ENCODE measurements around the gene PNO1.
"Not testable (repeated sequence)": the region's sequence is repeated elsewhere in the genome, so short reads cannot be mapped to it uniquely, and the experiment has no call there.

The PNO1 gene

GRCh38 chr2:68172990-68173700, 15.5 kb downstream of the PNO1 start:
- H3K27me3 ChIP-seq (ENCODE audit: insufficient read depth, low read depth), result no peaks in the 10 kb centered on the region
- peaks cover 4% of the 10 kb centered on the region; the same call in 1 of the 2 replicates for H3K79me2 ChIP-seq (ENCODE audit: insufficient read depth, low read depth)
- H3K36me3 ChIP-seq (ENCODE audit: insufficient read depth), result peaks cover 17% of the 10 kb centered on the region; the same call in 1 of the 2 replicates
- no peaks in the 10 kb centered on the region for H4K20me1 ChIP-seq (ENCODE audit: insufficient read depth)
- H2AFZ ChIP-seq (ENCODE audit: low read depth), result no peak overlapping the region
- no peak for TF ChIP-seq CTCF (conservative IDR thresholded peaks at IDR 0.05; ENCODE audit: low read depth, low read length)
- no peaks in the 10 kb centered on the region for H3K4me1 ChIP-seq (ENCODE audit: low read depth, poor library complexity, severe bottlenecking)
- no peak overlapping the region for H3K27ac ChIP-seq
- no peak overlapping the region for H3K4me3 ChIP-seq (IDR thresholded peaks at IDR 0.05; ENCODE audit: insufficient read depth, low read depth, low read length)
- H3K9ac ChIP-seq, result no peak overlapping the region
- no peak overlapping the region for H3K4me2 ChIP-seq

- not testable (repeated sequence) for H3K4me3 ChIP-seq (IDR thresholded peaks at IDR 0.05; ENCODE audit: insufficient read depth, low read depth, low read length); H4K20me1 ChIP-seq (ENCODE audit: insufficient read depth); H3K79me2 ChIP-seq (ENCODE audit: insufficient read depth, low read depth); H3K27me3 ChIP-seq (ENCODE audit: insufficient read depth, low read depth); H3K4me1 ChIP-seq (ENCODE audit: low read depth, poor library complexity, severe bottlenecking); H3K27ac ChIP-seq; H2AFZ ChIP-seq (ENCODE audit: low read depth); H3K9ac ChIP-seq; H3K4me2 ChIP-seq
- peaks cover 17% of the 10 kb centered on the region; the same call in 1 of the 2 replicates for H3K36me3 ChIP-seq (ENCODE audit: insufficient read depth)
Observed at GRCh38 chr2:68175210-68175609, 17.5 kb downstream of the PNO1 start.

GRCh38 chr2:68176657-68177056, 19.0 kb downstream of the PNO1 start:
- no peak overlapping the region for H3K4me3 ChIP-seq (IDR thresholded peaks at IDR 0.05; ENCODE audit: insufficient read depth, low read depth, low read length)
- H3K79me2 ChIP-seq (ENCODE audit: insufficient read depth, low read depth), result no peaks in the 10 kb centered on the region; the same call in 1 of the 2 replicates
- no peak overlapping the region for H3K4me2 ChIP-seq
- H3K27ac ChIP-seq, result no peak overlapping the region
- no peak overlapping the region for H3K9ac ChIP-seq
- no peaks in the 10 kb centered on the region for H3K4me1 ChIP-seq (ENCODE audit: low read depth, poor library complexity, severe bottlenecking)
- H3K27me3 ChIP-seq (ENCODE audit: insufficient read depth, low read depth), result no peaks in the 10 kb centered on the region
- H3K36me3 ChIP-seq (ENCODE audit: insufficient read depth), result peaks cover 15% of the 10 kb centered on the region; the same call in 1 of the 2 replicates
- TF ChIP-seq CTCF (conservative IDR thresholded peaks at IDR 0.05; ENCODE audit: low read depth, low read length), result no peak
- H2AFZ ChIP-seq (ENCODE audit: low read depth), result no peak overlapping the region
- peaks cover 5% of the 10 kb centered on the region; the same call in 1 of the 2 replicates for H4K20me1 ChIP-seq (ENCODE audit: insufficient read depth)

- Histone ChIP-seq H3K4me3 (IDR thresholded peaks at IDR 0.05; ENCODE audit: insufficient read depth, low read depth, low read length) (no peak overlapping the region), H3K79me2 (ENCODE audit: insufficient read depth, low read depth) (no peaks in the 10 kb centered on the region), H3K27ac (no peak overlapping the region), H3K27me3 (ENCODE audit: insufficient read depth, low read depth) (no peaks in the 10 kb centered on the region), H4K20me1 (ENCODE audit: insufficient read depth) (peaks cover 5% of the 10 kb centered on the region; the same call in 1 of the 2 replicates), H3K4me1 (ENCODE audit: low read depth, poor library complexity, severe bottlenecking) (no peaks in the 10 kb centered on the region), H2AFZ (ENCODE audit: low read depth) (no peak overlapping the region), H3K4me2 (no peak overlapping the region), H3K36me3 (ENCODE audit: insufficient read depth) (peaks cover 15% of the 10 kb centered on the region; the same call in 1 of the 2 replicates), H3K9ac (no peak overlapping the region)
- TF ChIP-seq CTCF (conservative IDR thresholded peaks at IDR 0.05; ENCODE audit: low read depth, low read length), result no peak
Observed at GRCh38 chr2:68177541-68177940, 19.9 kb downstream of the PNO1 start.

GRCh38 chr2:68178432-68178831, 20.7 kb downstream of the PNO1 start:
- Histone ChIP-seq H3K4me2 (no peak overlapping the region), H3K79me2 (ENCODE audit: insufficient read depth, low read depth) (no peaks in the 10 kb centered on the region), H4K20me1 (ENCODE audit: insufficient read depth) (peaks cover 5% of the 10 kb centered on the region; the same call in 1 of the 2 replicates), H3K27ac (no peak overlapping the region), H3K9ac (no peak overlapping the region), H3K4me1 (ENCODE audit: low read depth, poor library complexity, severe bottlenecking) (no peaks in the 10 kb centered on the region), H3K27me3 (ENCODE audit: insufficient read depth, low read depth) (no peaks in the 10 kb centered on the region), H3K4me3 (IDR thresholded peaks at IDR 0.05; ENCODE audit: insufficient read depth, low read depth, low read length) (no peak overlapping the region), H2AFZ (ENCODE audit: low read depth) (no peak overlapping the region), H3K36me3 (ENCODE audit: insufficient read depth) (peaks cover 15% of the 10 kb centered on the region; the same call in 1 of the 2 replicates)
- TF ChIP-seq CTCF (conservative IDR thresholded peaks at IDR 0.05; ENCODE audit: low read depth, low read length), result no peak
